GM23338 (cell line): Measurements from ENCODE around the gene STIP1. TPM values are rescaled to one million over a fixed set of nuclear protein-coding genes. Genes with fewer than 3 reads are reported as not detected.

ENCODE experiments used
- ATAC-seq: fragments of 200-7000 bp; cut with Tn5 transposase; 3 replicates; pipeline ENCODE4 v1.9.1; 2020
- DNase-seq: peaks from one replicate; pipeline ENCODE4 v3.0.0-alpha.2; 2015; ENCODE audit warnings: low spot score
- H2AFZ ChIP-seq: fragments of 200-600 bp; sonication (generic); 2 replicates; pipeline ENCODE4 v1.8.0; 2016; ENCODE audit warnings: antibody characterized with exemption, mild to moderate bottlenecking, moderate library complexity
- H3F3A ChIP-seq: fragments of 200-600 bp; sonication (generic); replicated peaks from 2 replicates; pipeline ENCODE4 v1.8.0; 2017; ENCODE audit warnings: antibody characterized with exemption, mixed run types, low read depth
- H3K27ac ChIP-seq: fragments of 200-600 bp; sonication (generic); 2 replicates; pipeline ENCODE4 v1.6.1; 2016; ENCODE audit warnings: low read depth
- H3K27me3 ChIP-seq: fragments of 200-600 bp; sonication (generic); 2 replicates; pipeline ENCODE4 v1.8.0; 2016; ENCODE audit warnings: mild to moderate bottlenecking, mixed run types, moderate library complexity; ENCODE audit not compliant: insufficient read depth
- H3K36me3 ChIP-seq: fragments of 200-600 bp; sonication (generic); 2 replicates; pipeline ENCODE4 v1.8.0; 2016; ENCODE audit warnings: mild to moderate bottlenecking; ENCODE audit not compliant: insufficient read depth
- H3K4me1 ChIP-seq: fragments of 200-600 bp; sonication (generic); 2 replicates; pipeline ENCODE4 v1.8.0; 2016; ENCODE audit warnings: mild to moderate bottlenecking, moderate library complexity; ENCODE audit not compliant: insufficient read depth
- H3K4me2 ChIP-seq: fragments of 200-600 bp; sonication (generic); 2 replicates; pipeline ENCODE4 v1.7.1; 2017; ENCODE audit warnings: mixed run types
- H3K4me3 ChIP-seq: fragments of 200-600 bp; sonication (generic); 2 replicates; pipeline ENCODE4 v1.6.1; 2016; ENCODE audit warnings: mixed run types
- H3K79me2 ChIP-seq: fragments of 200-600 bp; sonication (generic); replicated peaks from 2 replicates; pipeline ENCODE4 v1.8.0; 2017; ENCODE audit warnings: mild to moderate bottlenecking; ENCODE audit not compliant: insufficient read depth
- H3K9me2 ChIP-seq: fragments of 200-600 bp; sonication (generic); 2 replicates; pipeline ENCODE4 v1.8.0; 2017; ENCODE audit not compliant: insufficient read depth
- H4K20me1 ChIP-seq: fragments of 200-600 bp; sonication (generic); replicated peaks from 2 replicates; pipeline ENCODE4 v1.8.0; 2017; ENCODE audit warnings: mild to moderate bottlenecking; ENCODE audit not compliant: insufficient read depth
- H3K27ac Mint-ChIP-seq: 2 replicates; pipeline ENCODE4 v1.8.0; 2020; ENCODE audit warnings: inconsistent platforms, mild to moderate bottlenecking, moderate library complexity, mixed read lengths
- H3K27me3 Mint-ChIP-seq: 3 replicates; pipeline ENCODE4 v1.8.0; 2022; ENCODE audit warnings: low read depth, mild to moderate bottlenecking, moderate library complexity, mixed read lengths, inconsistent platforms; ENCODE audit not compliant: insufficient read depth, poor library complexity
- H3K36me3 Mint-ChIP-seq: 3 replicates; pipeline ENCODE4 v1.8.0; 2021; ENCODE audit warnings: low read depth, mild to moderate bottlenecking, inconsistent platforms, moderate library complexity, mixed read lengths
- H3K4me1 Mint-ChIP-seq: 3 replicates; pipeline ENCODE4 v1.8.0; 2020; ENCODE audit warnings: mild to moderate bottlenecking, inconsistent platforms, mixed read lengths
- H3K4me3 Mint-ChIP-seq: 3 replicates; pipeline ENCODE4 v1.8.0; 2021; ENCODE audit warnings: moderate library complexity, mild to moderate bottlenecking, inconsistent platforms, mixed read lengths
- H3K9me3 Mint-ChIP-seq: 3 replicates; pipeline ENCODE4 v1.8.0; 2020; ENCODE audit warnings: moderate library complexity, mild to moderate bottlenecking, inconsistent platforms, mixed read lengths
- CREB1 ChIP-seq: fragments of 250-450 bp; sonication (Bioruptor Pico); IDR thresholded peaks from 2 replicates; pipeline ENCODE4 v1.5.0; 2020; ENCODE audit warnings: low read depth, mild to moderate bottlenecking, moderate library complexity
- EZH2 ChIP-seq: fragments of 200-600 bp; sonication (generic); IDR thresholded peaks from one replicate; pipeline ENCODE4 v1.8.0; 2017; ENCODE audit warnings: antibody characterized with exemption, mild to moderate bottlenecking, low read depth; ENCODE audit not compliant: unreplicated experiment
- EZH2phosphoT487 ChIP-seq: fragments of 200-600 bp; sonication (generic); IDR thresholded peaks from one replicate; pipeline ENCODE4 v1.8.1; 2018; ENCODE audit warnings: antibody characterized with exemption; ENCODE audit not compliant: unreplicated experiment
- JUNB ChIP-seq: IDR thresholded peaks from one replicate; pipeline ENCODE4 v1.6.1; 2016; ENCODE audit warnings: antibody characterized with exemption; ENCODE audit not compliant: unreplicated experiment
- NANOG ChIP-seq: IDR thresholded peaks from 2 replicates; pipeline ENCODE4 v1.6.1; 2016; ENCODE audit warnings: antibody characterized with exemption, borderline replicate concordance
- POLR2AphosphoS5 ChIP-seq: IDR thresholded peaks from 2 replicates; pipeline ENCODE4 v1.6.1; 2016; ENCODE audit warnings: antibody characterized with exemption, low read depth
- STAT1 ChIP-seq: IDR thresholded peaks from one replicate; pipeline ENCODE4 v1.6.1; 2016; ENCODE audit warnings: antibody characterized with exemption; ENCODE audit not compliant: unreplicated experiment
- ZNF114 ChIP-seq: fragments of 250-450 bp; sonication (Bioruptor Pico); IDR thresholded peaks from 2 replicates; pipeline ENCODE4 v1.5.0; 2020; ENCODE audit warnings: mild to moderate bottlenecking, moderate library complexity
- ZNF331 ChIP-seq: fragments of 250-450 bp; sonication (Bioruptor Pico); IDR thresholded peaks from 2 replicates; pipeline ENCODE4 v1.5.0; 2020; ENCODE audit warnings: low read depth, mild to moderate bottlenecking, moderate library complexity
- polyA plus RNA-seq: library from polyadenylated mRNA; unstranded; fragments of >200 nt; fragmentation: Nextera tagmentation; extraction: Ambion mirVana; gene quantifications from 2 replicates; pipeline ENCODE4 v1.2.1, GENCODE V29; 2016
- total RNA-seq: library from RNA; depleted of rRNA; stranded (reverse); fragments of >200 nt; shearing (Covaris generic); gene quantifications from 2 replicates; pipeline ENCODE4 v1.2.3, GENCODE V29; 2014
- TF ChIP-seq, protein P1 (sequence below), 2 experiments: fragments of 200-600 bp in 1 of 2; sonication (generic) in 1 of 2; conservative IDR thresholded peaks; 2 replicates each; pipeline versions ENCODE4 v1.5.1 to v1.6.1; 2016 to 2017; ENCODE audit warnings: antibody characterized with exemption in 2 of 2, low read depth in 2 of 2, mild to moderate bottlenecking in 2 of 2, moderate library complexity in 1 of 2
- TF ChIP-seq, protein P2 (sequence below): fragments of 250-450 bp; sonication (Bioruptor Pico); IDR thresholded peaks from 2 replicates; pipeline ENCODE4 v1.5.0; 2020; ENCODE audit warnings: mild to moderate bottlenecking, moderate library complexity
- TF ChIP-seq, protein P3 (sequence below): IDR thresholded peaks from 2 replicates; pipeline ENCODE4 v1.6.1; 2016; ENCODE audit warnings: antibody characterized with exemption

Gene STIP1
- total and polyA plus RNA-seq, 2 experiments from 2014 or later: 213 to 351 TPM

DNA sequence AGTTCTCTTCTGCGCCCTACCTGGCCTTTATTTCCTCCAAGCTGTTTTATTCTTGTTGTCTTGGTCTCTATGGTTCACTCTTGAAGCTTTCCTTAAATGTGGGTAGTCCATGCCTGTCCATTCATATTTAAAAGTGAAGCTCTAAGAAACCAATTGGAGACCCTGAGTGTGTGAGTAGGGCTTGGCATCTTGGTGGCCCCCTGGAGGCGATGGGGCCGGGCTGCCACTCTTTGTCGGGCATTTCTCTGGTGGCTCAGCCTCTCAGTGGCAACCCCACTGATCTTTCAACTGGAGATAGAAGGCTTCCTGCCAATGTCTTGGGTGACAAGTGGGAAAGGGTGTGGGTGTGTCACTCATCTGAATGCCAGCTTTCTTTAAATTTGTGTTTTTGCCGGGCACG is 30.9 kb downstream of the STIP1 start:
- no peak overlapping the region for H3K4me3 ChIP-seq
- 0 out of 2 replicates have a peak, but pooled peaks cover 3% of the 10 kb centered on the region for H3F3A ChIP-seq
- no peak overlapping the region for H3K27ac ChIP-seq
- no peaks in the 10 kb centered on the region for H3K27me3 ChIP-seq
- Mint-ChIP-seq H3K36me3 (peaks cover 22% of the 10 kb centered on the region), H3K27me3 (peaks cover 5% of the 10 kb centered on the region), H3K4me3 (no peak overlapping the region), H3K4me1 (peaks cover 4% of the 10 kb centered on the region; the same call in 1 of the 3 replicates), H3K27ac (no peak overlapping the region), H3K9me3 (no peaks in the 10 kb centered on the region)
- H3K4me2 ChIP-seq: no peak overlapping the region
- no peaks in the 10 kb centered on the region for H3K4me1 ChIP-seq
- no peaks in the 10 kb centered on the region for H3K9me2 ChIP-seq
- no peak overlapping the region for H2AFZ ChIP-seq
- ATAC-seq: peak; percentile 62
- no peaks in the 10 kb centered on the region for H4K20me1 ChIP-seq
- no peak for DNase-seq
- H3K36me3 ChIP-seq: peaks cover 4% of the 10 kb centered on the region; the same call in 1 of the 2 replicates
- H3K79me2 ChIP-seq: no peaks in the 10 kb centered on the region
- TF ChIP-seq ZNF331 (CRISPR knock-in tag): no peak
- TF ChIP-seq, protein P1, sequence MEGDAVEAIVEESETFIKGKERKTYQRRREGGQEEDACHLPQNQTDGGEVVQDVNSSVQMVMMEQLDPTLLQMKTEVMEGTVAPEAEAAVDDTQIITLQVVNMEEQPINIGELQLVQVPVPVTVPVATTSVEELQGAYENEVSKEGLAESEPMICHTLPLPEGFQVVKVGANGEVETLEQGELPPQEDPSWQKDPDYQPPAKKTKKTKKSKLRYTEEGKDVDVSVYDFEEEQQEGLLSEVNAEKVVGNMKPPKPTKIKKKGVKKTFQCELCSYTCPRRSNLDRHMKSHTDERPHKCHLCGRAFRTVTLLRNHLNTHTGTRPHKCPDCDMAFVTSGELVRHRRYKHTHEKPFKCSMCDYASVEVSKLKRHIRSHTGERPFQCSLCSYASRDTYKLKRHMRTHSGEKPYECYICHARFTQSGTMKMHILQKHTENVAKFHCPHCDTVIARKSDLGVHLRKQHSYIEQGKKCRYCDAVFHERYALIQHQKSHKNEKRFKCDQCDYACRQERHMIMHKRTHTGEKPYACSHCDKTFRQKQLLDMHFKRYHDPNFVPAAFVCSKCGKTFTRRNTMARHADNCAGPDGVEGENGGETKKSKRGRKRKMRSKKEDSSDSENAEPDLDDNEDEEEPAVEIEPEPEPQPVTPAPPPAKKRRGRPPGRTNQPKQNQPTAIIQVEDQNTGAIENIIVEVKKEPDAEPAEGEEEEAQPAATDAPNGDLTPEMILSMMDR (conservative IDR thresholded peaks at IDR 0.05; ENCODE audit: low read depth in 2 of 2): peak; percentile 1 to 39; a peak in 2 of 4 replicates

DNA sequence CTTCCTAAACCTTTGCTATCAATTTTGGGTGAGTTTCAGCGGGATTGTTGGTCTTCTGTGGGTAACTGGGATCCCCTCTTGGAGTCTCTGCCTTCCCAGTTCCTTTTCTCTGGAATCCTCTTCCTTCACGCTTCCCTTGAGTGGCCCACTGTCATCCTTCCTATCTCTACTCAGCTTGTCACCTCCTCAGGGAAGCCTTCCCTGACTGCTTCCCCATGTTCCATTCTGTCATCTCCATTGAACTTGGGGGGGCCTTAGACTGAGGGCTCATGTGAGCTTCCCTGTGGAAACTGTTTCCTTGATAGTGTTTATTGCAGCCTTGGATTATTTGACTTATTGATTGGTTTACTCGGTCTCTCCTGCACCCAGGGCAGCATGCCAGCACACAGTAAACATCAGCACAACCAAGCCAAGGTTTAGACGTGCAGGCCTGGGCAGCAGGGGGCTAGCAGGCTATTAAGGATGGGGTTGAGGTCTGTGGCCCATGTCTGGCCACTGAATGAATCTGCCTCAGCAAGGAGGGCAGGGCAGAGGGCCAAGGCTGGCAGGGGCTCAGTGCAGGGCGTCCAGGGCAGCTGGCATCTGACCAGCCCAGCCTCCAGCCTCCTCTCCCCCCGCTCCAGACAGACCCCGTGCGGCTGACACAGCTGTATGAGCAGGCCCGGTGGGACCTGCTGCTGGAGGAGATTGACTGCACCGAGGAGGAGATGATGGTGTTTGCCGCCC is 32.8 kb downstream of the STIP1 start:
- peaks cover 13% of the 10 kb centered on the region; the same call in 2 of the 3 replicates for H3K36me3 Mint-ChIP-seq
- H3K27ac Mint-ChIP-seq: no peak overlapping the region
- DNase-seq: no peak
- Histone ChIP-seq H3K4me1 (no peaks in the 10 kb centered on the region), H3F3A (0 out of 2 replicates have a peak, but pooled peaks cover 3% of the 10 kb centered on the region), H3K27me3 (no peaks in the 10 kb centered on the region), H3K36me3 (peaks cover 4% of the 10 kb centered on the region; the same call in 1 of the 2 replicates), H4K20me1 (no peaks in the 10 kb centered on the region), H3K27ac (no peak overlapping the region), H3K79me2 (no peaks in the 10 kb centered on the region), H2AFZ (no peak overlapping the region), H3K9me2 (no peaks in the 10 kb centered on the region), H3K4me2 (no peak overlapping the region), H3K4me3 (no peak overlapping the region)
- H3K9me3 Mint-ChIP-seq: no peaks in the 10 kb centered on the region
- H3K4me3 Mint-ChIP-seq: no peak overlapping the region
- peaks cover 5% of the 10 kb centered on the region for H3K27me3 Mint-ChIP-seq
- H3K4me1 Mint-ChIP-seq: peaks cover 4% of the 10 kb centered on the region; the same call in 1 of the 3 replicates
- ATAC-seq: no peak
- no peak for TF ChIP-seq JUNB
- no peak for TF ChIP-seq ZNF114 (CRISPR knock-in tag)
- TF ChIP-seq, protein P2, sequence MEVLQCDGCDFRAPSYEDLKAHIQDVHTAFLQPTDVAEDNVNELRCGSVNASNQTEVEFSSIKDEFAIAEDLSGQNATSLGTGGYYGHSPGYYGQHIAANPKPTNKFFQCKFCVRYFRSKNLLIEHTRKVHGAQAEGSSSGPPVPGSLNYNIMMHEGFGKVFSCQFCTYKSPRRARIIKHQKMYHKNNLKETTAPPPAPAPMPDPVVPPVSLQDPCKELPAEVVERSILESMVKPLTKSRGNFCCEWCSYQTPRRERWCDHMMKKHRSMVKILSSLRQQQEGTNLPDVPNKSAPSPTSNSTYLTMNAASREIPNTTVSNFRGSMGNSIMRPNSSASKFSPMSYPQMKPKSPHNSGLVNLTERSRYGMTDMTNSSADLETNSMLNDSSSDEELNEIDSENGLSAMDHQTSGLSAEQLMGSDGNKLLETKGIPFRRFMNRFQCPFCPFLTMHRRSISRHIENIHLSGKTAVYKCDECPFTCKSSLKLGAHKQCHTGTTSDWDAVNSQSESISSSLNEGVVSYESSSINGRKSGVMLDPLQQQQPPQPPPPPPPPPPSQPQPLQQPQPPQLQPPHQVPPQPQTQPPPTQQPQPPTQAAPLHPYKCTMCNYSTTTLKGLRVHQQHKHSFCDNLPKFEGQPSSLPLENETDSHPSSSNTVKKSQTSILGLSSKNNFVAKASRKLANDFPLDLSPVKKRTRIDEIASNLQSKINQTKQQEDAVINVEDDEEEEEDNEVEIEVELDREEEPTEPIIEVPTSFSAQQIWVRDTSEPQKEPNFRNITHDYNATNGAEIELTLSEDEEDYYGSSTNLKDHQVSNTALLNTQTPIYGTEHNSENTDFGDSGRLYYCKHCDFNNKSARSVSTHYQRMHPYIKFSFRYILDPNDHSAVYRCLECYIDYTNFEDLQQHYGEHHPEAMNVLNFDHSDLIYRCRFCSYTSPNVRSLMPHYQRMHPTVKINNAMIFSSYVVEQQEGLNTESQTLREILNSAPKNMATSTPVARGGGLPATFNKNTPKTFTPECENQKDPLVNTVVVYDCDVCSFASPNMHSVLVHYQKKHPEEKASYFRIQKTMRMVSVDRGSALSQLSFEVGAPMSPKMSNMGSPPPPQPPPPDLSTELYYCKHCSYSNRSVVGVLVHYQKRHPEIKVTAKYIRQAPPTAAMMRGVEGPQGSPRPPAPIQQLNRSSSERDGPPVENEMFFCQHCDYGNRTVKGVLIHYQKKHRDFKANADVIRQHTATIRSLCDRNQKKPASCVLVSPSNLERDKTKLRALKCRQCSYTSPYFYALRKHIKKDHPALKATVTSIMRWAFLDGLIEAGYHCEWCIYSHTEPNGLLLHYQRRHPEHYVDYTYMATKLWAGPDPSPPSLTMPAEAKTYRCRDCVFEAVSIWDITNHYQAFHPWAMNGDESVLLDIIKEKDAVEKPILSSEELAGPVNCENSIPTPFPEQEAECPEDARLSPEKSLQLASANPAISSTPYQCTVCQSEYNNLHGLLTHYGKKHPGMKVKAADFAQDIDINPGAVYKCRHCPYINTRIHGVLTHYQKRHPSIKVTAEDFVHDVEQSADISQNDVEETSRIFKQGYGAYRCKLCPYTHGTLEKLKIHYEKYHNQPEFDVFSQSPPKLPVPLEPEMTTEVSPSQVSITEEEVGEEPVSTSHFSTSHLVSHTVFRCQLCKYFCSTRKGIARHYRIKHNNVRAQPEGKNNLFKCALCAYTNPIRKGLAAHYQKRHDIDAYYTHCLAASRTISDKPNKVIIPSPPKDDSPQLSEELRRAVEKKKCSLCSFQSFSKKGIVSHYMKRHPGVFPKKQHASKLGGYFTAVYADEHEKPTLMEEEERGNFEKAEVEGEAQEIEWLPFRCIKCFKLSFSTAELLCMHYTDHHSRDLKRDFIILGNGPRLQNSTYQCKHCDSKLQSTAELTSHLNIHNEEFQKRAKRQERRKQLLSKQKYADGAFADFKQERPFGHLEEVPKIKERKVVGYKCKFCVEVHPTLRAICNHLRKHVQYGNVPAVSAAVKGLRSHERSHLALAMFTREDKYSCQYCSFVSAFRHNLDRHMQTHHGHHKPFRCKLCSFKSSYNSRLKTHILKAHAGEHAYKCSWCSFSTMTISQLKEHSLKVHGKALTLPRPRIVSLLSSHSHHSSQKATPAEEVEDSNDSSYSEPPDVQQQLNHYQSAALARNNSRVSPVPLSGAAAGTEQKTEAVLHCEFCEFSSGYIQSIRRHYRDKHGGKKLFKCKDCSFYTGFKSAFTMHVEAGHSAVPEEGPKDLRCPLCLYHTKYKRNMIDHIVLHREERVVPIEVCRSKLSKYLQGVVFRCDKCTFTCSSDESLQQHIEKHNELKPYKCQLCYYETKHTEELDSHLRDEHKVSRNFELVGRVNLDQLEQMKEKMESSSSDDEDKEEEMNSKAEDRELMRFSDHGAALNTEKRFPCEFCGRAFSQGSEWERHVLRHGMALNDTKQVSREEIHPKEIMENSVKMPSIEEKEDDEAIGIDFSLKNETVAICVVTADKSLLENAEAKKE (CRISPR knock-in tag): no peak
- TF ChIP-seq ZNF331 (CRISPR knock-in tag): no peak
- no peak for TF ChIP-seq POLR2AphosphoS5
- no peak for TF ChIP-seq CREB1
- TF ChIP-seq NANOG: no peak
- TF ChIP-seq EZH2: no peak
- TF ChIP-seq EZH2phosphoT487: no peak
- TF ChIP-seq, protein P3, sequence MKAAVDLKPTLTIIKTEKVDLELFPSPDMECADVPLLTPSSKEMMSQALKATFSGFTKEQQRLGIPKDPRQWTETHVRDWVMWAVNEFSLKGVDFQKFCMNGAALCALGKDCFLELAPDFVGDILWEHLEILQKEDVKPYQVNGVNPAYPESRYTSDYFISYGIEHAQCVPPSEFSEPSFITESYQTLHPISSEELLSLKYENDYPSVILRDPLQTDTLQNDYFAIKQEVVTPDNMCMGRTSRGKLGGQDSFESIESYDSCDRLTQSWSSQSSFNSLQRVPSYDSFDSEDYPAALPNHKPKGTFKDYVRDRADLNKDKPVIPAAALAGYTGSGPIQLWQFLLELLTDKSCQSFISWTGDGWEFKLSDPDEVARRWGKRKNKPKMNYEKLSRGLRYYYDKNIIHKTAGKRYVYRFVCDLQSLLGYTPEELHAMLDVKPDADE: no peak
- TF ChIP-seq STAT1: no peak
